HL-60/S4 (cell line): ENCODE data around the gene KCNA4.
"Not testable (repeated sequence)": the region's sequence is repeated elsewhere in the genome, so short reads cannot be mapped to it uniquely, and the experiment has no call there.

Experiments
- in situ Hi-C: fragments of 300-500 bp; cut with MboI; formaldehyde crosslinking; loops from 2 replicates; pipeline ENCODE4 v1.14.3; 2022; ENCODE audit warnings: low sequenced_read_pairs

The KCNA4 gene

DNA sequence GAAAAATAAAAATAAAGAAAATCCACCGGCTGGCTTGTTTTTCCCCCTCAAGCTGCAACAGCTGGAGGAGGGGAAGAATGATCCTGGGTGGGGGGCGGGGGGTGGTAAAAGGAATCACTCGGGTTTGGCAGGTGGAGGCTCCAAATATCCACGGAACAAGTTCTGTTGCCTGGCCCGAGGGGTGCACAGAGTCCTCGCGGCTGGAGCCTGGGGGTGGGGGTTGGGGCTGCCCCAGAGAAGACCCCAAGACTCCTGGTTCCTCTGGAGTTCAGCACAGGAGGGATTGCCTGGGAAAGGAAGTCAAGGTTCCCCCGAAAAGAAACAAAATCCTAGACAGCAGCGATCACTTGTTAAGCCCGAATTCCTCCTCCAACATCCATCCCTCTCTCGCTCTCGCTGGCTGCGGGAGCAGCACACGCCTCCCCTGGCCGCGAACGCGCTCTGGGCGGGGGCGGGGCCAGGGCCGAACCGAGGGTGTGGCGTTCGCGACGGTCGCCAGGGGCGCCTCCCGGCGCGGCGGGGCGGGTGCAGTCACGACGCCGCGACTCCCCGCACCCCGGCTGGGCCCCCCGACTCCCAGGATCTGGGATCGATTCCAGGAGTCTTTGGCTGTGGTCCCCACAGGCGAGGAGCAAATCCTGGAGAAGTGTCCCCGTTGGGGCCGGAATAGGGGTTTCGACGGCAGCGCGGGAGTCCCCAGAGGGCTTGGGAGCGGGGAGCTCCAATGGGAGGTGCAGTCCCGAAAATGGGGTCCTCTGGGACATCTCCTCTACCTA is at the start of gene KCNA4:
Gene KCNA4 (minus strand): TSS at position 443 of the 776 bp plus-strand sequence. CDS start 4,352 bp downstream, outside the sequence.
- in situ Hi-C loops: no loop called here

DNA sequence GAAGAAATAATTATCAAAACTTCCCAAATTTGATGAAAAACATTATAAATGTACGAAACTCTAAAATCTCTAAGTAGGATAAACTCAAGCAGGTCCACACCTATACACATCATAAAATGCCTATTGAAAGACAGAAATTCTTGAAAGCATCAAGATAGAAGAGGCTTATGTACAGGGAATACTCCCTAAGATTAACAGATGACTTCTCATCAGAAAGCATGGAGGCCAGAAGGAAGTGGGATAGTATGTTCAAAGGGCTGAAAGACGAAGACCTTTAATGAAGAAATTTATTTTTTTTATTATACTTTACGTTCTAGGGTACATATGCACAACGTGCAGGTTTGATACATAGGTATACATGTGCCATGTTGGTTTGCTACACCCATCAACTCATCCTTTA is 45.3 kb upstream of the KCNA4 start:
- in situ Hi-C loops: no loop called here

- in situ Hi-C loops: no loop called here
These were observed 42.5 kb upstream of the KCNA4 start for GRCh38 chr11:30059172-30059815.

- in situ Hi-C loops: no loop called here
These were observed 32.4 kb upstream of the KCNA4 start for GRCh38 chr11:30049214-30049613.

DNA sequence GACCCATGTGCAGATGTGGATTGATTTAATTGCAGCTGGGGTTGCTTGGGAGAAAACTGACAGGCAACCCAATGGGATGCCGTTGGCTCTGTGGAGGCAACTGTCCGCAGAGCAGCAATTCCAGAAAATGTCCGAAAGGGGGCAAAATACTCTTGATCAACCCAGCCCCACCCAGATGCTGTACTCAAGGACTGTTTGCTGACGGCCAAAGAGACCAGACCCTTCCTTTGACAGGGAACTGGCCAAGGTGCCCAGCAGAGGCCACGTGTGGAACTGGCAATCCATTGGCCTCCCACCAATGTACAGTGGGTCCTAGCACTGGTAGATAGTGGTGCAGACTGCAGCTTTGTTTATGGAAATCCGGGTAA is 29.7 kb upstream of the KCNA4 start:
- in situ Hi-C loops: no loop called here

DNA sequence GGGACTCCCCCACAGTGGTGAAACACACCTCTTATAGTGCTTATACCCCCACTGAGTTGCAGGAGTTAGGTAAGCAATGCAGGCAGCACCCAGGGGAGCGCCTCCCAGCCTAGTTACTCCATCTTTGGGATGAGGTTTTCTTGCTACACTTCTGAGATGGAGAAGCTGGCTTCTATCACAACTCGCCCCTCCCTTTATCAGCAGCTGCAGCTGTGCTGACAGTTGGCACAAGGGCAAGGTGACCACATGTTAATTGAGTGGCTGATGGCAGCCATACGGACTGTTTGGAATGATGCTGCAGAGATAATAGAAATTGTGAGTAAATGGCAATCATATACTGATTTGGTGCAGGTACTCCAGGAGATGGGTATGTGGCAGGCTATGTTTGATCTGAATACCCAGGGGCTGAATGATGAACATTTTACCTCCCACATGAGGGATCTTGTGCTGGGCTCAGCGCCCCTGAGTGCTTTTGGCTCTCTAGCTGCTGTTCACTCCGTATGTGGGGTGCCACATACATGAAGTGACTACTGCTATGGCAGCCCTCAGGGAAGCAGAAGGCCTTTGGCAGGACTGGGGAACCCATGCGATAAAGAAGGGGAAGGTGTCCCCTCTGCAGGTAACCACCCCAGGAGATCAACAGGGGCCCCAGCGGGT is 29.2 kb upstream of the KCNA4 start:
- in situ Hi-C loops: no loop called here

- in situ Hi-C loops: no loop called here
These were observed 28.3 kb upstream of the KCNA4 start for GRCh38 chr11:30045144-30045543.

DNA sequence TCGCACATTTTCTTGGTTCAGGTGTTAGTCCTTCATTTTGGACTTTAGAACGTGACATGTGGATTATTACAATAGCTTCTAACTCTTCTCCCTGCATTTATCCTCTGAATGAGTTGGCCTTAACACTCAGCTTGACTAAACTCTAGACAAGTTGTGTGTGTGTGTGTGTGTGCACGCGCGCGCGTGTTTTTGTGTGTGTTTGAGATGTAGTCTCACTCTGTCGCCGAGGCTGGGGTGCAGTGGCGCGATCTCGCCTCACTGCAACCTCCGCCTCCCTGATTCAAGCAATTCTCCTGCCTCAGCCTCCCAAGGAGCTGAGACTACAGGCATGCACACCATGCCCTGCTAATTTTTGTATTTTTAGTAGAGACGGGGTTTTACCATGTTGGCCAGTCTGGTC is 24.3 kb upstream of the KCNA4 start:
- in situ Hi-C loops: no loop called here

DNA sequence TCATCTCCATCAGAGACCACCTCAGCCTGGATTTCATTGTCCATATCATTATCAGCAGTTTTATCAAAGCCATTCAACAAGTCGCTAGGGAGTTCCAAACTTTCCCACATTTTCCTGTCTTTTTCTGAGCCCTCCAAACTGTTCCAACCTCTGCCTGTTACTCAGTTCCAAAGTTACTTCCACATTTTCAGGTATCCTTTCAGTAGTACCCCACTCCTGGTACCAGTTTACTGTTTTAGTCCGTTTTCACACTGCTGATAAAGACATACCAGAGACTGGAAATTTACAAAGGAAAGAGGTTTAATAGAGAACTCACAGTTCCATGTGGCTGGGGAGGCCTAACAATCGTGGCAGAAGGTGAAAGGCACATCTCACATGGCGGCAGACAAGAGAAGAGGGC is 17.9 kb upstream of the KCNA4 start:
- in situ Hi-C loops: not testable (repeated sequence)

DNA sequence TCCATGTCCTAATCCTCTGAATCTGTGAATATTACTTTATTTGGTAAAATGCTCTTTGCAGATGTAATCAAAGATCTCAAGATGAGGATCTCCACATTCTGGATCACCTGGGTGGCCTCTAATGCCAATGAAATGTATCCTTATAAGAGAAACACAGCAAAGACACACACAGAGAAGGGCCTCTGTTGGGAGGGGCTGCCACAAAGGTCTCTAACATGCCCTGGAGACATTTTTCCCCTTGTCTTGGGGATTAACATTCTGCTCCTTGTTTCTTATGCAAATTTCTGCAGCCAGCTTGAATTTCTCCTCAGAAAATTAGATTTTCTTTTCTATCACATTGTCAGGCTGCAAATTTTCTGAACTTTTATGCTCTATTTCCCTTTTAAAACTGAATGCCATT is 17.3 kb upstream of the KCNA4 start:
- in situ Hi-C loops: not testable (repeated sequence)

DNA sequence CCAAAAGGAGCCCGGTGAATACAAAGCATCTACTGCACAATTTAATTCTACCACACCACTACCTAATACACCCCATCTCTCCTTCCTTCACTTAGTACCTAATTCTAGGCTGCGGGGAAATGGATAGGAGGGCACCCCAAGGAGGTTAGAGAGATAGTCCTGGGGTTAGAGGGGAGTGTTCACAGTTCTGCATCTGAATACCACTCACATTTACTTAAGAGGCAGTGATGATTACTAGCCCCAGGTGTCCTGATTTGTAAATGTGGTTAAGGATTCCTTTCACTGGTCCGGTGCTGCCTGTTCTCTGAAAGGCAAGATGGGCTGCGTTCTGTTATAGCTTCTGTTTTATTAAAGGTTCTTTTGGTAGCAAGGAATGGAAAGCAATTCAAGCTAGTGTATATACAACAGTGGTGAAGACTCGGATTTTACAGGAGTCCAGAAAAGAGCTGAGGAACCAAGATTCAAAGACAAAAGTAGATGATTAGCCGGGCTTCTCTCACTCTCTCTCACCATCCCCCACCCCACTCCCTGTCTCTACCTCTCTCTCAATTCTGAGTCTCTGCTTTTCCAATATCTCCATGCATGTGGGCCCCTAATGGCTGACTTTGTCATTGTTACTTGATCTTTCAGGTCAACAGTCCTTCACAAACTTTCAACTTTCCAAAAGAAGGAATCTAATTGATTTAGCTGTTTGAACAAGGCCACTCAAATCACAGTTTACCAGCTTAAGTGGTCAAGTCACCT is 8.7 kb upstream of the KCNA4 start:
- in situ Hi-C loops: no loop called here

DNA sequence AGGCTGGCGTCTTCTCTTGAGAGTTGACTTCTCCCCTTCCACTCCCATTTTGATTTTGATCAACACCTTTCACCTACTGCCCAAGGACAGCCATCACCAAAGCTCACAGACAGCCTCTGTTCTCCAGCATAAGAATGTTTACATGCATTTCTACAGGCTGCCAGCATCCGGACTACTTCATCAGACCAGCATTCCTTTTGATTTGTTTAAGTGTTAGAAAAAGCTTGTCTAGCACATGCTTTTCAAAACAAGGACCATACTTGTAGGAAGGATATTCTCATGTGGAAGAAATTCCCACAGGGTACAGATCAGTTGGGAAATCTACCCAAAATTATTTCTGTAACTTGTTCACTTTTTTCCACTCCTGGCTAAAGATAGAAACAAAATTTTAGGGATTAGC is 6.2 kb upstream of the KCNA4 start:
- in situ Hi-C loops: no loop called here

GRCh38 chr11:30019481-30019880 is 2.7 kb upstream of the KCNA4 start:
- in situ Hi-C loops: no loop called here

DNA sequence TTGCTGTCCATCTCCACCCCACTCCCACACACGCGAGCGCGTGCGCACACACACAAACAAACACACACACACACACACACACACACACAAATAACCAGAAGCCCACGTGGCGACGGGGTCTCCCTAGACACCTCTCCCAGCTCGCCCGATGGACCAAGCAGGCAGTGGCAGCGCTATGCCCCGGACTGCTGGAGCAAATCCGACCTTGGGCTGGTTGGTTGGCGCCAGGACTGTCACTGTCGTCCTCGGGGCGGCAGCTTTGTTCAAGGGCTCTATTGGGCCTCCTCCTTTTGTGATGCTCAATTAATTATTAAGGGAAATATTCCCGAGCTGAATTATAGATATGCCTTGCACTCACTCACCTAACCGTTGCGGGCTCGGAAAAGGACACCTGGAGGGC is 1.7 kb upstream of the KCNA4 start:
- in situ Hi-C loops: no loop called here

DNA sequence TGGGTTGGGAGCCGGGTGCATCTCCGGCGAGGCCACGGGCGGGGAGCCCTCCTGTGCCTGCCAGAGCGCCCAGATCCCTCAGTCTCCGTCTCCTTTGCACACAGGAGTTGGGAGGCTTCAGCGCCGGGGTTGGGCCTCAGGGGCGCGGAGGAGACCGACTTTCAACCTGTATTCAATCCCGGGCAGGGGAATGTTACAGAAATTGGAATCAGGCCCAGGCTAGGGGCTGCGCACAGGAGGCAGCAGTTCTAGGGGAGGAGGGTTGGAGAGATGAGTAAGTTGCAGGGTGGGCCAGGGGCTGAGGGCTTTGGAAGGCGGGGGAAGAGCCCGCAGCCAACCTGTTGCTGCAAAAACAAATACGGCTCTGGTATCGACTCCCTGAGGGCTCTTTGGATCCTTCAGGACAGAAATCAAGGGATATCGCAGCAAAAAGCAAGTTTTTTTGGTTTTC is 640 bp upstream of the KCNA4 start:
- in situ Hi-C loops: no loop called here

DNA sequence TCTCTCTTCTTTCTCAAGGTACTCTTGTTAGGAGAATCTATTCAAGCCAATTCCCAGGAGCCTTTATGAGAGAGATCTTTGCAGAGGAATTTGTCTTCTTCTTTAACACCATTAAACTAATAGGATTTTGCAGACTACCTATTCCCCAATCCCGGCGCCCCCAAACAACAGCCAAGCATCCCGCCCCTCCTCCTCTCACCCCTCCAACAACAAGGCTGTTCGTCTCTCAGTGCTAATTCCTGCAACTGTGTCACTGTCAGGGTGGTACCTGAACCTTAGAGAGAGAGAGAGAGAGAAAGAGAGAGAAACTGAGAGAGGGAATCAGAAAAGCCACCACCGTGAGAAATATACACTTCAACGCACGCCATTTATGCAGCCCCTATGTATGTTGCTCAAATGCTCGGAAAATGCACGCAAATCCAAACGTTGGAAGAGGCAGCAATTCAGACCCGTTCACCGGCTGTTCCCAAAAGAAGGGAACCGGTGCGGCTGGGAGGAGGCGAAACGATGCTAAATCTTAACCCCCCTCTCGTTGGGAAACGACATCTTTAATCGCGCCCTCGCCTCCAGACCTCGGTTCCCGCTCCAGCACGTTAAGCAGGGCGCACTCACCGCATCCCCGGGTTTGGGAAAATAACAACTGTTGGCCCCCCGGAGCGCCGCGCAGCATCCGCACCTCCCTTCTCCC is 961 bp downstream of the KCNA4 start:
- in situ Hi-C loops: no loop called here

DNA sequence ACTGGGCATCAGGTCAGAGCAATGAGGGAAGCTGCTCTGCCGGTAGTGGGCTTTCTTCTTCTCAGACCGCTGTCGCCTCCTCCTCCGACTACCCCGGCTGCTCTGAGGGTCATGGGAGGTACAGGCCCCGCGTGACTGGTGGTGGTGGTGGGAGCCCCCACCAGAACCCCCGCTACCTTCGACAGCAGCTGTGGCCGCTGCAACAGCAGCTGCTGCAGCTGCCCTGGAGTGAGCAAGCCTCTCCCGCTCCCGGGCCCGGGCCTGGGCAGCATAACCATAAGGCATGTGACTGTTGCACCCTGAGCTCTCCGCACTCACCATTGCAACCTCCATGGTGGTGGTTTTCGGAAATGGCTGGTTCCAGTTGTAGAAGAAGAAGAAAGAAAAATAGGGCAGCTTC is 4.5 kb downstream of the KCNA4 start:
- in situ Hi-C loops: no loop called here

- in situ Hi-C loops: no loop called here
These were observed 7.8 kb downstream of the KCNA4 start for GRCh38 chr11:30009060-30009459.

DNA sequence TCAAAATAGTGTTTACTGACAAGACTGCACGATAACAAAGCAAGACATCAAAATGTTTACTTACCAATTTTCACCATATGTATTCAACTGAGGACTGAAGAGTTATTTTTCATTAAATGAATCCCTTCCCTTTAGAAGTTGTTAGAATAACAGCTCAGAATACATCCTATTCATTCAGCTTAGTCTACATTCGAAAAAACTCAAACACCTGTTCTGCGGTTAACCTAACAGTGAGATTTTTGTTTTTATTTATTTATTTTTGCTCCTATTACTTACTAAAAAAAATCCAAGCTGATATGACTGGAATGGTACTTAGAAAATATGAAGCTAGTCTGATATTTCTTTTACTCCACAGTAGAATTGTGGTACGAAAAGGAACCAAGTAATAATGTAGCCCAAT is 10.0 kb downstream of the KCNA4 start:
- in situ Hi-C loops: no loop called here

- in situ Hi-C loops: no loop called here
These were observed 14.6 kb downstream of the KCNA4 start for GRCh38 chr11:30002157-30002785.
